Eye (tissue), 1 donor: ENCODE data around the gene MGRN1.
A peak's percentile ranks its signal among the peaks of the same experiment; 100 is the strongest.

Experiments used
- DNase-seq: peaks from one replicate; pipeline ENCODE4 v3.0.0-alpha.2; 2015

Gene MGRN1

GRCh38 chr16:4689864-4690704, 65.5 kb downstream of the MGRN1 start:
- no peak for DNase-seq

GRCh38 chr16:4690946-4691665, 66.5 kb downstream of the MGRN1 start:
- DNase-seq: no peak

GRCh38 chr16:4691666-4692412, 67.2 kb downstream of the MGRN1 start:
- DNase-seq: no peak

- DNase-seq: peak; percentile 26
Measured at GRCh38 chr16:4692460-4693295, 68.1 kb downstream of the MGRN1 start.

GRCh38 chr16:4693296-4693955, 68.8 kb downstream of the MGRN1 start, which contains the start of gene NUDT16L1:
TSS of gene NUDT16L1 (plus strand) at chr16:4693562. CDS start at chr16:4693727, 165 bp downstream.
- peak; percentile 97 for DNase-seq

GRCh38 chr16:4693956-4694641, 69.5 kb downstream of the MGRN1 start:
- DNase-seq: peak; percentile 44

GRCh38 chr16:4694642-4695451, 70.2 kb downstream of the MGRN1 start:
- DNase-seq: no peak

- DNase-seq: no peak
Measured at GRCh38 chr16:4695473-4696171, 71.0 kb downstream of the MGRN1 start.

GRCh38 chr16:4696172-4696904, 71.7 kb downstream of the MGRN1 start:
- DNase-seq: no peak

GRCh38 chr16:4696905-4697847, 72.5 kb downstream of the MGRN1 start:
- DNase-seq: no peak

GRCh38 chr16:4697848-4698291, 73.2 kb downstream of the MGRN1 start:
- DNase-seq: no peak

GRCh38 chr16:4698321-4699045, 73.9 kb downstream of the MGRN1 start:
- no peak for DNase-seq

- no peak for DNase-seq
Measured at GRCh38 chr16:4699046-4699556, 74.5 kb downstream of the MGRN1 start.

- no peak for DNase-seq
Measured at GRCh38 chr16:4700380-4700996, 75.9 kb downstream of the MGRN1 start.

- DNase-seq: no peak
Measured at GRCh38 chr16:4700997-4701743, 76.5 kb downstream of the MGRN1 start.
